ENCODE results near the gene TMEM240. TPM values are rescaled to one million over a fixed set of nuclear protein-coding genes. Genes with fewer than 3 reads are reported as not detected.

The TMEM240 gene
- total RNA-seq, 2 experiments from 2014 or later = 0.75 to 1.5 TPM

DNA sequence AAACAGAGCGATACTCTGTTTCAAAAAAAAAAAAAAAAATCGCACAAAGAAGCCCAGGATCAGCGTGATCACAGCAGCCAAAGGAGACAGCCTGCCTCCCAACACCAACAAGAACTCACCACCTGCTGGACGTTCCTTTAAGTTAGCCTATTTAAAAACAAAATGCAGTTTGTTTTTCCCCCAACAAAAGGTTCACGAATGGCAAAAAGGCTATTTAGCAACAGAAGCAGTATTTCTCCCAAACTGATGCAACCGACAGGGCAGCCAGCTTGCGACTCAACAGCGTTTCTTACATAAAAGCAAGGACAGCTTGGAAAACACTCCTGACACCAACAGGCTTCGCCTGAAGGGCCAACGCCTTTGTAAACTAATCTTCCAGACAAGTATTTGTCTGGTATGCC, 27.5 kb upstream of the TMEM240 start:
- TF ChIP-seq CTCF (IDR thresholded peaks at IDR 0.05) = no peak
- CTCF ChIA-PET = no interaction called here
- peaks cover 62% of the 10 kb centered on the region for H3K36me3 Mint-ChIP-seq (ENCODE audit: low read depth)
- DNase-seq (no peak), ATAC-seq (ENCODE audit: poor library complexity) (no peak)
- no peaks in the 10 kb centered on the region for H3K27me3 ChIP-seq (ENCODE audit: control insufficient read depth in 1 of 2, insufficient read depth in 2 of 2, low read length in 2 of 2)
- peaks cover 61% of the 10 kb centered on the region for H3K4me1 ChIP-seq (ENCODE audit: insufficient read depth, low read length)
- POLR2A ChIA-PET = interaction anchor here (0.7 kb wide), 1 partner anchor 9 kb away, joined by 3 read pairs; no protein-coding TSS in a partner anchor
- no peak overlapping the region for H3K27ac ChIP-seq (ENCODE audit: low read depth in 1 of 2, low read length in 2 of 2)
- peak overlapping the region; percentile 39 for H3K27ac Mint-ChIP-seq
- H3K36me3 ChIP-seq (ENCODE audit: insufficient read depth, low read length) = peaks cover 47% of the 10 kb centered on the region
- no peaks in the 10 kb centered on the region for H3K9me3 Mint-ChIP-seq
- no peak overlapping the region for H3K4me3 ChIP-seq (ENCODE audit: low read length)
- intact Hi-C loops (cut with DNase I, micrococcal nuclease) = no loop called here
- no peaks in the 10 kb centered on the region for H3K9me3 ChIP-seq (ENCODE audit: control insufficient read depth in 1 of 2, insufficient read depth in 1 of 2, low read length in 2 of 2)
- H3K27me3 Mint-ChIP-seq = no peaks in the 10 kb centered on the region
- H3K4me3 Mint-ChIP-seq = no peak overlapping the region
- H3K4me1 Mint-ChIP-seq (ENCODE audit: low read depth) = peaks cover 47% of the 10 kb centered on the region

- H3K27me3 Mint-ChIP-seq = no peaks in the 10 kb centered on the region
- Histone ChIP-seq H3K4me1 (ENCODE audit: insufficient read depth, low read length) (peaks cover 56% of the 10 kb centered on the region), H3K4me3 (ENCODE audit: low read length) (no peak overlapping the region), H3K27ac (ENCODE audit: low read depth in 1 of 2, low read length in 2 of 2) (no peak overlapping the region), H3K36me3 (ENCODE audit: insufficient read depth, low read length) (peaks cover 50% of the 10 kb centered on the region), H3K9me3 (ENCODE audit: control insufficient read depth in 1 of 2, insufficient read depth in 1 of 2, low read length in 2 of 2) (no peaks in the 10 kb centered on the region), H3K27me3 (ENCODE audit: control insufficient read depth in 1 of 2, insufficient read depth in 2 of 2, low read length in 2 of 2) (no peaks in the 10 kb centered on the region)
- peaks cover 47% of the 10 kb centered on the region for H3K4me1 Mint-ChIP-seq (ENCODE audit: low read depth)
- ATAC-seq (ENCODE audit: poor library complexity) (no peak), DNase-seq (no peak)
- intact Hi-C loops (cut with DNase I, micrococcal nuclease) = no loop called here
- peak overlapping the region; percentile 34 for H3K4me3 Mint-ChIP-seq
- ChIA-PET CTCF (no interaction called here), POLR2A (no interaction called here)
- peaks cover 68% of the 10 kb centered on the region for H3K36me3 Mint-ChIP-seq (ENCODE audit: low read depth)
- no peak for TF ChIP-seq CTCF (IDR thresholded peaks at IDR 0.05)
- H3K27ac Mint-ChIP-seq = no peak overlapping the region
- no peaks in the 10 kb centered on the region for H3K9me3 Mint-ChIP-seq
Measured at GRCh38 chr1:1567152-1567875, 26.9 kb upstream of the TMEM240 start.

DNA sequence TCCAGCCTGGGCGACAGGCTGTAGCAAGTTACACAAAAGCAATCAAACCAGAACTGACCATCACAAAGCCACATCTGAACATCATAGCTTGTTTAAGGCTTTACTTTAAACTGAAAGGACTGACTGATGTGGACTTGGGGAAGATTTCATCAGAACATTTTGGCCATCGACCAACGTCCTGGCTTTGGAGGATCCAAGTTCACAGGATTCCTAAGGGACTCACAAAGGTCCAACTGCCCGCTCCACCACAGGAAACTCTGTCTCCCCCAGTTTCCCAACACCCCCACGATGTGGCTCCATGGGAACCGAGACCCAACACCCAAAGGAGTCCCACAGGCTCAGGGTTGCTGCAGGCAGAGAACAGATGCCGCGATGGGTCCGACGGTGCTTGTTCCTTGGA, 24.9 kb upstream of the TMEM240 start:
- no peaks in the 10 kb centered on the region for H3K9me3 Mint-ChIP-seq
- peaks cover 74% of the 10 kb centered on the region for H3K36me3 Mint-ChIP-seq (ENCODE audit: low read depth)
- no peak for TF ChIP-seq CTCF (IDR thresholded peaks at IDR 0.05)
- intact Hi-C loops (cut with DNase I, micrococcal nuclease) = no loop called here
- DNase-seq (no peak), ATAC-seq (ENCODE audit: poor library complexity) (no peak)
- peak overlapping the region; percentile 14 for H3K27ac Mint-ChIP-seq
- Histone ChIP-seq H3K27ac (ENCODE audit: low read depth in 1 of 2, low read length in 2 of 2) (no peak overlapping the region), H3K27me3 (ENCODE audit: control insufficient read depth in 1 of 2, insufficient read depth in 2 of 2, low read length in 2 of 2) (no peaks in the 10 kb centered on the region), H3K36me3 (ENCODE audit: insufficient read depth, low read length) (peaks cover 58% of the 10 kb centered on the region), H3K4me1 (ENCODE audit: insufficient read depth, low read length) (peaks cover 37% of the 10 kb centered on the region), H3K4me3 (ENCODE audit: low read length) (no peak overlapping the region), H3K9me3 (ENCODE audit: control insufficient read depth in 1 of 2, insufficient read depth in 1 of 2, low read length in 2 of 2) (no peaks in the 10 kb centered on the region)
- no peaks in the 10 kb centered on the region for H3K27me3 Mint-ChIP-seq
- POLR2A ChIA-PET = no interaction called here
- H3K4me3 Mint-ChIP-seq = peak overlapping the region; percentile 38
- CTCF ChIA-PET = no interaction called here
- peaks cover 38% of the 10 kb centered on the region for H3K4me1 Mint-ChIP-seq (ENCODE audit: low read depth)
